OCI-LY3 (cell line): ENCODE data around the gene SEMA5B.

ENCODE experiments used
- CTCF ChIP-seq: fragments of 200-600, 300-600 bp; sonication (generic); IDR thresholded peaks from 2 replicates; pipeline ENCODE4 v1.5.1; 2014; ENCODE audit warnings: antibody characterized with exemption, low read length, low read depth
- EZH2phosphoT487 ChIP-seq: fragments of 200-600 bp; shearing (Covaris generic); IDR thresholded peaks from 2 replicates; pipeline ENCODE4 v1.6.1; 2018; ENCODE audit warnings: antibody characterized with exemption, mixed run types, low read depth

- TF ChIP-seq CTCF = no peak
- no peak for TF ChIP-seq EZH2phosphoT487
Observed at GRCh38 chr3:122938783-122939425, 88.7 kb downstream of the SEMA5B start.
